Fibroblast of lung (primary cell): ENCODE measurements around the gene EXOSC3. TPM values are rescaled to one million over a fixed set of nuclear protein-coding genes. Genes with fewer than 3 reads are reported as not detected.

Experiments
- DNase-seq, 2 donors: peaks; one replicate each; pipeline versions ENCODE4 v3.0.0 to v3.0.0-alpha.2; 2010; ENCODE audit warnings: low read depth in 2 of 2
- H2AFZ ChIP-seq: 2 replicates; pipeline ENCODE4 v1.5.1; 2012; ENCODE audit warnings: low read length, control low read depth, inconsistent platforms
- H3K27ac ChIP-seq: 2 replicates; pipeline ENCODE4 v1.5.1; 2011; ENCODE audit warnings: low read length, control low read depth; ENCODE audit not compliant: insufficient read depth
- H3K27me3 ChIP-seq: 2 replicates; pipeline ENCODE4 v1.5.1; 2011; ENCODE audit warnings: mild to moderate bottlenecking, low read length; ENCODE audit not compliant: control insufficient read depth, insufficient read depth
- H3K36me3 ChIP-seq: 2 replicates; pipeline ENCODE4 v1.5.1; 2011; ENCODE audit warnings: low read length; ENCODE audit not compliant: control insufficient read depth, insufficient read depth
- H3K4me1 ChIP-seq: 2 replicates; pipeline ENCODE4 v1.5.1; 2011; ENCODE audit warnings: low read length; ENCODE audit not compliant: control insufficient read depth, insufficient read depth; ENCODE audit errors: extremely low read depth
- H3K4me2 ChIP-seq: 2 replicates; pipeline ENCODE4 v1.5.1; 2011; ENCODE audit warnings: low read length, control low read depth; ENCODE audit not compliant: insufficient read depth; ENCODE audit errors: extremely low read depth
- H3K4me3 ChIP-seq, 4 experiments: fragments of 200-600 bp in 1 of 4; sonication (generic) in 1 of 4; replicated peaks in 1 of 4; 2 replicates each; pipeline ENCODE4 v1.5.1; 2011 to 2016; ENCODE audit warnings: low read length in 4 of 4, low read depth in 3 of 4, mild to moderate bottlenecking in 3 of 4, control low read depth in 2 of 4, inconsistent platforms in 1 of 4, mixed read lengths in 1 of 4; ENCODE audit not compliant: insufficient read depth in 1 of 4; ENCODE audit errors: control extremely low read depth in 1 of 4
- H3K79me2 ChIP-seq: 2 replicates; pipeline ENCODE4 v1.5.1; 2012; ENCODE audit warnings: mild to moderate bottlenecking, low read length, inconsistent platforms; ENCODE audit not compliant: control insufficient read depth, insufficient read depth
- H3K9ac ChIP-seq: 2 replicates; pipeline ENCODE4 v1.5.1; 2011; ENCODE audit warnings: mild to moderate bottlenecking, low read length, control low read depth; ENCODE audit not compliant: insufficient read depth
- H3K9me3 ChIP-seq: 2 replicates; pipeline ENCODE4 v1.5.1; 2012; ENCODE audit warnings: low read depth, low read length; ENCODE audit not compliant: control insufficient read depth, insufficient read depth
- H4K20me1 ChIP-seq: 2 replicates; pipeline ENCODE4 v1.5.1; 2011; ENCODE audit warnings: low read length; ENCODE audit not compliant: control insufficient read depth, insufficient read depth; ENCODE audit errors: extremely low read depth
- CTCF ChIP-seq, 2 donors: IDR thresholded peaks in 1 of 2; conservative IDR thresholded peaks in 1 of 2; 1 replicate in 1 of 2; 2 replicates in 1 of 2; pipeline ENCODE4 v1.5.1; 2011 to 2012; ENCODE audit warnings: low read length in 2 of 2, control low read depth in 1 of 2, inconsistent platforms in 1 of 2, low read depth in 1 of 2, mild to moderate bottlenecking in 1 of 2
- EZH2 ChIP-seq: IDR thresholded peaks from 2 replicates; pipeline ENCODE4 v1.5.1; 2012; ENCODE audit warnings: low read length, control low read depth, mild to moderate bottlenecking; ENCODE audit errors: missing control alignments
- polyA plus RNA-seq, 2 donors: library from polyadenylated mRNA; depleted of rRNA in 1 of 2; stranded (reverse) in 1 of 2; unstranded in 1 of 2; fragments of >200 nt; gene quantifications; 2 replicates each; pipeline ENCODE4 v1.2.1, GENCODE V29; 2011 to 2012; ENCODE audit warnings: missing spikeins in 1 of 2
- total RNA-seq: library from RNA; depleted of rRNA; stranded (reverse); fragments of >200 nt; gene quantifications from 2 replicates; pipeline ENCODE4 v1.2.1, GENCODE V29; 2014

EXOSC3 gene
- total and polyA plus RNA-seq, 2 donors (not counting 1 experiment from before 2014, with no cell fraction given), result 19.0 to 34.0 TPM

DNA sequence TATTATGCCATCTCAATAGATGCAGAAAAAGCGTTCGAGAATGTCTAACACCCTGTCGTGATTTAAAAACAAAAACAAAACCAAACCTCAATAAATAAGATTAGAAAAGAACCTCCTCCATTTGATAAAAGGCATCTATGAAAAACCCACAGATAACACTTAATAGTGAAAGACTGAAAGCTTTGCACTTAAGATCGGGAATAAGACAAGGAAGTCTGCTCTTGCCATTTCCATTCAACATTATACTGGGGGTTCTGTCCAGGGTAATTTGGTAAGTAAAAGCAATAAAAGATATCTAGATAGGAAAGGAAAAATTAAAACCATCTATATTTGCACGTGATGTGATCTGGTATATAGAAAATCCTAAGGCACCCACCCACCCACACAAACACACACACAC is 7.3 kb upstream of the EXOSC3 start:
- Histone ChIP-seq H3K27me3 (no peaks in the 10 kb centered on the region), H3K4me2 (no peak overlapping the region), H3K36me3 (no peaks in the 10 kb centered on the region), H3K4me1 (no peaks in the 10 kb centered on the region), H3K9ac (no peak overlapping the region), H3K27ac (no peak overlapping the region), H3K9me3 (no peaks in the 10 kb centered on the region), H3K79me2 (no peaks in the 10 kb centered on the region), H3K4me3 (no peak overlapping the region), H4K20me1 (no peaks in the 10 kb centered on the region), H2AFZ (no peak overlapping the region)
- no peak for DNase-seq
- TF ChIP-seq EZH2, result no peak
- no peak for TF ChIP-seq CTCF (conservative IDR thresholded peaks at IDR 0.05 in 1 of 2, IDR thresholded peaks at IDR 0.05 in 1 of 2; ENCODE audit: low read depth in 1 of 2, low read length in 2 of 2)

DNA sequence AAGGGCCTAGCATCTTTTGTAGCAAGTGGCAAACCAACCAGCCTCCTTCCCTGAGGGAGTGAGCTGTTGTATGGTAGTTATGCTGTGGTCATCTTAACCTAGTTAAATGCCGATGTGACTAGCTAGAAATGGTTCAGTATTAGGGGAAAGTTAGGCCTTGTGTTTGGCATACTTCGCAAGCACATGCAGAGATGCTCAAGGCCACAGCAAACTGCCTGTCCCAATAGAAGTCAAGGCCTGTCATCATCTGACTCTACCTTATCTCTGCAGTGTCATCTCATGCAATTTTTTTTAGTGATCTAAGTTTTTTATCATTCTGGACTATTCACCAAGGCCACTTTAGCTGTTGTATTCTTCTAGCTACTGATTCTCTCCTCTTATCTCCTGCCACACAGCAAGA is 5.2 kb upstream of the EXOSC3 start:
- TF ChIP-seq CTCF (conservative IDR thresholded peaks at IDR 0.05 in 1 of 2, IDR thresholded peaks at IDR 0.05 in 1 of 2; ENCODE audit: low read depth in 1 of 2, low read length in 2 of 2) (no peak), EZH2 (no peak)
- Histone ChIP-seq H4K20me1 (no peaks in the 10 kb centered on the region), H2AFZ (no peak overlapping the region), H3K9me3 (no peaks in the 10 kb centered on the region), H3K4me1 (no peaks in the 10 kb centered on the region), H3K79me2 (no peaks in the 10 kb centered on the region), H3K9ac (no peak overlapping the region), H3K36me3 (no peaks in the 10 kb centered on the region), H3K27me3 (no peaks in the 10 kb centered on the region), H3K4me3 (no peak overlapping the region), H3K27ac (no peak overlapping the region), H3K4me2 (no peak overlapping the region)
- DNase-seq, result no peak

- DNase-seq, result no peak
- Histone ChIP-seq H3K4me2 (no peak overlapping the region), H3K79me2 (peaks cover 15% of the 10 kb centered on the region), H3K36me3 (no peaks in the 10 kb centered on the region), H3K9me3 (no peaks in the 10 kb centered on the region), H3K4me3 (no peak overlapping the region), H3K4me1 (peaks cover under 1% of the 10 kb centered on the region), H4K20me1 (no peaks in the 10 kb centered on the region), H3K27me3 (no peaks in the 10 kb centered on the region), H3K27ac (no peak overlapping the region), H2AFZ (no peak overlapping the region), H3K9ac (no peak overlapping the region)
- no peak for TF ChIP-seq EZH2
- no peak for TF ChIP-seq CTCF (conservative IDR thresholded peaks at IDR 0.05 in 1 of 2, IDR thresholded peaks at IDR 0.05 in 1 of 2; ENCODE audit: low read depth in 1 of 2, low read length in 2 of 2)
These were observed 3.5 kb upstream of the EXOSC3 start for GRCh38 chr9:37788332-37788731.
